ENCODE results near the gene SREBF2. TPM values are rescaled to one million over a fixed set of nuclear protein-coding genes. Genes with fewer than 3 reads are reported as not detected.

SREBF2 gene
- total and polyA plus RNA-seq, 10 of the 15 experiments (the other 5 are each of a cell fraction or from before 2014, with no cell fraction given) = 2.4 to 177 (median 78.8) TPM

GRCh38 chr22:41939981-41940831 lies 107.3 kb downstream of the SREBF2 start (continued):
- TF ChIP-seq, protein P1, sequence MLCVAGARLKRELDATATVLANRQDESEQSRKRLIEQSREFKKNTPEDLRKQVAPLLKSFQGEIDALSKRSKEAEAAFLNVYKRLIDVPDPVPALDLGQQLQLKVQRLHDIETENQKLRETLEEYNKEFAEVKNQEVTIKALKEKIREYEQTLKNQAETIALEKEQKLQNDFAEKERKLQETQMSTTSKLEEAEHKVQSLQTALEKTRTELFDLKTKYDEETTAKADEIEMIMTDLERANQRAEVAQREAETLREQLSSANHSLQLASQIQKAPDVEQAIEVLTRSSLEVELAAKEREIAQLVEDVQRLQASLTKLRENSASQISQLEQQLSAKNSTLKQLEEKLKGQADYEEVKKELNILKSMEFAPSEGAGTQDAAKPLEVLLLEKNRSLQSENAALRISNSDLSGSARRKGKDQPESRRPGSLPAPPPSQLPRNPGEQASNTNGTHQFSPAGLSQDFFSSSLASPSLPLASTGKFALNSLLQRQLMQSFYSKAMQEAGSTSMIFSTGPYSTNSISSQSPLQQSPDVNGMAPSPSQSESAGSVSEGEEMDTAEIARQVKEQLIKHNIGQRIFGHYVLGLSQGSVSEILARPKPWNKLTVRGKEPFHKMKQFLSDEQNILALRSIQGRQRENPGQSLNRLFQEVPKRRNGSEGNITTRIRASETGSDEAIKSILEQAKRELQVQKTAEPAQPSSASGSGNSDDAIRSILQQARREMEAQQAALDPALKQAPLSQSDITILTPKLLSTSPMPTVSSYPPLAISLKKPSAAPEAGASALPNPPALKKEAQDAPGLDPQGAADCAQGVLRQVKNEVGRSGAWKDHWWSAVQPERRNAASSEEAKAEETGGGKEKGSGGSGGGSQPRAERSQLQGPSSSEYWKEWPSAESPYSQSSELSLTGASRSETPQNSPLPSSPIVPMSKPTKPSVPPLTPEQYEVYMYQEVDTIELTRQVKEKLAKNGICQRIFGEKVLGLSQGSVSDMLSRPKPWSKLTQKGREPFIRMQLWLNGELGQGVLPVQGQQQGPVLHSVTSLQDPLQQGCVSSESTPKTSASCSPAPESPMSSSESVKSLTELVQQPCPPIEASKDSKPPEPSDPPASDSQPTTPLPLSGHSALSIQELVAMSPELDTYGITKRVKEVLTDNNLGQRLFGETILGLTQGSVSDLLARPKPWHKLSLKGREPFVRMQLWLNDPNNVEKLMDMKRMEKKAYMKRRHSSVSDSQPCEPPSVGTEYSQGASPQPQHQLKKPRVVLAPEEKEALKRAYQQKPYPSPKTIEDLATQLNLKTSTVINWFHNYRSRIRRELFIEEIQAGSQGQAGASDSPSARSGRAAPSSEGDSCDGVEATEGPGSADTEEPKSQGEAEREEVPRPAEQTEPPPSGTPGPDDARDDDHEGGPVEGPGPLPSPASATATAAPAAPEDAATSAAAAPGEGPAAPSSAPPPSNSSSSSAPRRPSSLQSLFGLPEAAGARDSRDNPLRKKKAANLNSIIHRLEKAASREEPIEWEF (IDR thresholded peaks at IDR 0.05; ENCODE audit: insufficient replicate concordance, low read depth, low read length) = peak; percentile 5
- TF ChIP-seq ZBTB4 (CRISPR knock-in tag; IDR thresholded peaks at IDR 0.05) (no peak), CEBPZ (IDR thresholded peaks at IDR 0.05; ENCODE audit: low read depth, low read length) (no peak), USF2 (IDR thresholded peaks at IDR 0.05; ENCODE audit: borderline replicate concordance, low read depth, low read length) (peak; percentile 54), RAD21 (IDR thresholded peaks at IDR 0.05; ENCODE audit: insufficient read depth, low read depth, low read length) (no peak), TBL1XR1 (IDR thresholded peaks at IDR 0.05; ENCODE audit: low read depth, low read length) (peak; percentile 51; the same call in 1 of the 2 replicates)
